Hematopoietic multipotent progenitor cell treated with erythropoietin and hydrocortisone succinate and interleukin-3 and kit ligand, for 8 days (in vitro differentiated cells): ENCODE data around the gene SCUBE3.

Experiments
- DNase-seq: peaks from one replicate; pipeline ENCODE4 v3.0.0-alpha.2; 2015

The SCUBE3 gene

GRCh38 chr6:35213824-35214756 is at the start of gene SCUBE3:
Gene SCUBE3 (plus strand): TSS chr6:35213956. CDS start chr6:35214419, 463 bp downstream.
- no peak for DNase-seq

- no peak for DNase-seq
Observed at GRCh38 chr6:35164277-35164676, 49.5 kb upstream of the SCUBE3 start.

GRCh38 chr6:35164868-35165267 is 48.9 kb upstream of the SCUBE3 start:
- no peak for DNase-seq

GRCh38 chr6:35165630-35166071 is 48.1 kb upstream of the SCUBE3 start:
- DNase-seq = no peak

- no peak for DNase-seq
Observed at GRCh38 chr6:35166116-35166515, 47.6 kb upstream of the SCUBE3 start.

GRCh38 chr6:35166520-35166919 is 47.2 kb upstream of the SCUBE3 start:
- no peak for DNase-seq

- no peak for DNase-seq
Observed at GRCh38 chr6:35167505-35167904, 46.3 kb upstream of the SCUBE3 start.

- DNase-seq = no peak
Observed at GRCh38 chr6:35168461-35168861, 45.3 kb upstream of the SCUBE3 start.

- DNase-seq = no peak
Observed at GRCh38 chr6:35170166-35170565, 43.6 kb upstream of the SCUBE3 start.

GRCh38 chr6:35170891-35171290 is 42.9 kb upstream of the SCUBE3 start:
- DNase-seq = no peak

GRCh38 chr6:35173044-35173426 is 40.7 kb upstream of the SCUBE3 start:
- no peak for DNase-seq

GRCh38 chr6:35173427-35174087 is 40.2 kb upstream of the SCUBE3 start:
- DNase-seq = no peak

GRCh38 chr6:35174088-35174434 is 39.7 kb upstream of the SCUBE3 start:
- no peak for DNase-seq

- no peak for DNase-seq
Observed at GRCh38 chr6:35174501-35174900, 39.3 kb upstream of the SCUBE3 start.

- no peak for DNase-seq
Observed at GRCh38 chr6:35176301-35177024, 37.3 kb upstream of the SCUBE3 start.

GRCh38 chr6:35177157-35177556 is 36.6 kb upstream of the SCUBE3 start:
- no peak for DNase-seq

GRCh38 chr6:35177596-35177995 is 36.2 kb upstream of the SCUBE3 start:
- no peak for DNase-seq

- DNase-seq = no peak
Observed at GRCh38 chr6:35178012-35178411, 35.7 kb upstream of the SCUBE3 start.

- no peak for DNase-seq
Observed at GRCh38 chr6:35178932-35179832, 34.6 kb upstream of the SCUBE3 start.

- no peak for DNase-seq
Observed at GRCh38 chr6:35179901-35180535, 33.7 kb upstream of the SCUBE3 start.

- no peak for DNase-seq
Observed at GRCh38 chr6:35181308-35181932, 32.3 kb upstream of the SCUBE3 start.
